ENCODE measurements around the gene RIC8B.

RIC8B gene

DNA sequence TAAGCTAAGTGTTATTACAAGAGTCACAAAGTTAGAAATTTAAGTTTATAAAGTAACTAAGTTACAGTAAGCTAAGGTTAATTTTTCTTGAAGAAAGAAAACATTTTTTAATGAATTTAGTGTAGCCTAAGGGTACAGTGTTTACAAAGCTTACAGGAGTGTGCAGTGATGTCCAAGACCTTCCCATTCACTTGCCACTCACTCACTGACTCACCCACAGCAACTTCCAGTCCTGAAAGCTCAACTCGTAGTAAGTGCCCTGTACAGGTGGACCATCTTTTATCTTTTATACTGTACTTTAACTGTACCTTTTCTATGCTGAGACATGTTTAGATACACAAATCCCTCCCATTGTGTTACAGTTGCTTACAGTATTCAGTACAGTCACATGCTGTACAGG, 120.3 kb downstream of the RIC8B start:
- TF ChIP-seq, protein P1, sequence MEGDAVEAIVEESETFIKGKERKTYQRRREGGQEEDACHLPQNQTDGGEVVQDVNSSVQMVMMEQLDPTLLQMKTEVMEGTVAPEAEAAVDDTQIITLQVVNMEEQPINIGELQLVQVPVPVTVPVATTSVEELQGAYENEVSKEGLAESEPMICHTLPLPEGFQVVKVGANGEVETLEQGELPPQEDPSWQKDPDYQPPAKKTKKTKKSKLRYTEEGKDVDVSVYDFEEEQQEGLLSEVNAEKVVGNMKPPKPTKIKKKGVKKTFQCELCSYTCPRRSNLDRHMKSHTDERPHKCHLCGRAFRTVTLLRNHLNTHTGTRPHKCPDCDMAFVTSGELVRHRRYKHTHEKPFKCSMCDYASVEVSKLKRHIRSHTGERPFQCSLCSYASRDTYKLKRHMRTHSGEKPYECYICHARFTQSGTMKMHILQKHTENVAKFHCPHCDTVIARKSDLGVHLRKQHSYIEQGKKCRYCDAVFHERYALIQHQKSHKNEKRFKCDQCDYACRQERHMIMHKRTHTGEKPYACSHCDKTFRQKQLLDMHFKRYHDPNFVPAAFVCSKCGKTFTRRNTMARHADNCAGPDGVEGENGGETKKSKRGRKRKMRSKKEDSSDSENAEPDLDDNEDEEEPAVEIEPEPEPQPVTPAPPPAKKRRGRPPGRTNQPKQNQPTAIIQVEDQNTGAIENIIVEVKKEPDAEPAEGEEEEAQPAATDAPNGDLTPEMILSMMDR (IDR thresholded peaks at IDR 0.05; ENCODE audit: low read depth, low read length) = no peak
- no peak for DNase-seq (ENCODE audit: extremely low read depth, low read depth)

DNA sequence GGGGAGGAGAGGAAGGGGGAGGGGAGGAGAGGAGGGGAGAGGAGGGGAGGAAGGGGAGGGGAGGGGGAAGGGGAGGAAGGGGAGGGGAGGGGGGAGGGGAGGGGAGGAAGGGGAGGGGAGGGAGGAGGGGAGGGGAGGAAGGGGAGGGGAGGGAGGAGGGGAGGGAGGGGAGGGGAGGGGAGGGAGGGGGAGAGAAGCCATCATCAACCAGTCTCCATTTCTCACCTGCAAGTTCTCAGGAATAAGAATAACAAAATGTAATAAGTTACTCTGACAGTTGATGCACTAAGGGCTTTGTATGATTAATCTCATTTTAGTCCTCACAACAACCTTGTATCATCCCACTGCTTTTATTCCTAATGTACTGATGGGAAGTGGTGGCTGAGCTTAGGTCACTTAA, 122.1 kb downstream of the RIC8B start:
- no peak for DNase-seq (ENCODE audit: extremely low read depth, low read depth)

DNA sequence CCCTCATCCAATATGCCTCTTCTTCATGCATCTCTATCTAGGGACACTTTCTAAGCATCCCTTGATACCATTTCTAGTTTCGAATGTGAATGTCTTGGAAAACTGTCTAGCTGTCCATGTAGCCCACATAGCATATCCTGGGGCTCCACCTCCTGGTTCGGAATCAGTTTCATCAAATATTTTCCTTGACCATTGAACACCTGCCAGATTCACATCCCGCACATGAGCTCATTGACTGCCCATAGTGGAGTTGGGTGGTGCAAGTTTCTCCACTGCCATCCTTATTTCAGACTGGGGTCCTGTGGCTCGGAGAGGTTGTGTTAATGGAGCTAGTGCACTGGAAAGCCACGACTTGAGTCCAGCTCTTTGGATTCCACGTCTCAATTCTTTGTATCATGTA, 122.6 kb downstream of the RIC8B start:
- DNase-seq (ENCODE audit: extremely low read depth, low read depth) = no peak
- TF ChIP-seq, protein P1 (IDR thresholded peaks at IDR 0.05; ENCODE audit: low read depth, low read length) = no peak

More for the DNA sequence above, 122.1 kb downstream of the RIC8B start:
- TF ChIP-seq, protein P1 (IDR thresholded peaks at IDR 0.05; ENCODE audit: low read depth, low read length) = no peak

DNA sequence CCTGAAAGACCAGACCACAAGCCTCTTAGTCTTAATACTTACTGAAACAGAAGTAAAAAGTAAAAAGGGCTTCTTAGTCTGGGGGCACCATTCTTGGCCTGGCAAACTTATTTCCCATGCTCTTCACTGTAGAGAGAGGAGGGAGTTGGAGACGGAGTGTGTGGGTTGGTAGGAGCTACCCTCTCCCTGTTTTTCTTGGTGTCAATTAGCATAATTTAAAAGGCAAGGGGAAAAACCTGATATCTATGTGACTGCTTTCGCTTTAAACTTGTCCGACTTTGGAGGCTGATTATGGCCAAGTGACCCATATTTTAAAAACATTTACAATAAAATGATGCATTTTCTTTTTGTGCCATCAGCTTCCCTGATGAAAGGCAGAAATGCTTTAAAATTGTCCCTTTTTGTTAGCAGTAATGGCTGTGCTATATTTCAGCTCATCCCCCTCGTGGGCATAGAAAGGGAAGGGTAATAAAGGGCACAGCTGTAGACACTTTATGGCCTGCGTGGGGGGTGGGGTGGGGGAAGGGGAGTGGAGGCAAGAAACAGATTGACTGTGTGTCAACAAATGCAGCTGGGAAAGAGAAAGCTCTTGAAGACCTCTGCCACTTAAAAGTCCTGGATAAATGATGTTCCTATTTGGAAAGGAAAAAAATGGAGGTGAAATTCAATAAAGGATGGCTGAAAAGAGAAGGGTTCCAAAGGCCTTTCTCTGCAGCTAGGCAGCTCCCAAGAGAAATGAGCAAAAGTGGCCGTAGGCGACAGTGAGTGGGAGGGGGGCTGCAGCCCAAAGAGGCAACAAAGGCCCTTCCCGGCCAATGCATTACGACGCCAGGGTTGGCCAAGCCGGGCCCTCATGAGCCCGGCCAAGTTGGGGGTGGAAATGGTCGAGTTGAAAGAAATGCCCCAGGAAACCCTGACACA, 123.8 kb downstream of the RIC8B start:
- no peak for DNase-seq (ENCODE audit: extremely low read depth, low read depth)
- TF ChIP-seq, protein P1 (IDR thresholded peaks at IDR 0.05; ENCODE audit: low read depth, low read length) = no peak

DNA sequence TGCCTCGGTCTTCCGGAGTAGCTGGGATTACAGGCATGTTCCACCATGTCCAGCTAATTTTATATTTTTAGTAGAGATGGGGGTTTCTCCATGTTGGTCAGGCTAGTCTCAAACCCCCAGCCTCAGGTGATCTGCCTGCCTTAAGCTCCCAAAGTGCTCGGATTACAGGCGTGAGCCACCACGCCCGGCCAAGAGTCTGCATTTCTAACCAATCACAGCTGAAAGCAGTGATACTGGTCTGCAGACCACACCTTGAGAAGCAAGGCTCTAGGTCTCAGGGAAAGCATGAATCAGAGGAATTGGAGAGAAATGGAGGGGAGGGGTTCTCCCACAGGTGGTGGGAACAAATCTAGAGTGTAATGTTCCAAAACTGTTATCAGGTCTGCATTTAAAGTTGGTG, 126.1 kb downstream of the RIC8B start:
- DNase-seq (ENCODE audit: extremely low read depth, low read depth) = no peak
- TF ChIP-seq, protein P1 (IDR thresholded peaks at IDR 0.05; ENCODE audit: low read depth, low read length) = no peak

DNA sequence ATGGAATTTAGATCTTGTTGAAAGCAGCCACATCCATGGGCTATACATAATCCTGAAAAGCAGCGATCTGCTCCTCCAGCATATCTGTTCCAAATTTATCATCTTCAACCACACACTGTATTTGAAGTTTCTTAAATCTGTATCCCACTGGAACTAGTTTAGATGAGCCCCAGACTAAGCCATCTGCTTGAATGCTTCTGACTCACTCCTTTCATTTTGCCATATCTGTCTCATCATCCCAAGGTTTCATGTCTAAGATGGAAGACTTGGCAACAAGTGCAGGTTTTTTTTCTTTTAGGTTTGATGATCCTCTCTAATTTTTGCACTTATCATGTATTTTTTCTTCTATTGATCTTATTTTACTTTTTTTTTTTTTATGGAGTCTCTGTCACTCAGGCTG, 126.8 kb downstream of the RIC8B start:
- TF ChIP-seq, protein P1 (IDR thresholded peaks at IDR 0.05; ENCODE audit: low read depth, low read length) = no peak
- DNase-seq (ENCODE audit: extremely low read depth, low read depth) = no peak

DNA sequence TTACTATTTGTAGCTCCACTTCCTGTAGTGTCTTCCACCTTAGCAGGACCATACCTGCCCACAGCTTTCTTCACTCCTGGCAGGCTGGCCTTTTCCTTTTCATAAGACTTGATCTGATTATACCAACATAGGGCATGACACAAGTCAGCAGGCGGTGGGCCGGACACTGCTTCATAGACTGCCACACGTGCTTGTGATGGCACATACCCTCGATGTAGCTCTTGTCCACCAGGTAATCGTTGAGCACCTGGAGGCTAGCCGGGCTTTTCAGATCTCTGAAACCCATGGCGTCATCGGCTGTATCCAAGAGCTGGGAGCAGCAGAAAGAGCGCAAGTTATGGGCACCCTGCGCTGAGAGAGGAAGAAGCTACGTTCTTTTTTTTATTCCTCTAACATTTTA, 127.6 kb downstream of the RIC8B start:
- DNase-seq (ENCODE audit: extremely low read depth, low read depth) = no peak
- TF ChIP-seq, protein P1 (IDR thresholded peaks at IDR 0.05; ENCODE audit: low read depth, low read length) = no peak
